ENCODE data around the gene SERPINA3.

The SERPINA3 gene

GRCh38 chr14:94598816-94599655 lies 13.2 kb upstream of the SERPINA3 start:
- Histone ChIP-seq H3K4me1 (ENCODE audit: control insufficient read depth, low read length) (no peaks in the 10 kb centered on the region), H3K4me3 (ENCODE audit: low read length) (no peak overlapping the region), H3F3A (ENCODE audit: control insufficient read depth, insufficient read depth) (no peaks in the 10 kb centered on the region), H3K9me3 (ENCODE audit: control insufficient read depth, insufficient read depth, low read length) (no peaks in the 10 kb centered on the region), H4K20me1 (ENCODE audit: control insufficient read depth, insufficient read depth, low read depth, low read length) (no peaks in the 10 kb centered on the region), H3K27me3 (ENCODE audit: control insufficient read depth, low read length) (no peaks in the 10 kb centered on the region), H3K36me3 (ENCODE audit: control insufficient read depth, low read length) (no peaks in the 10 kb centered on the region), H3K27ac (ENCODE audit: low read depth, low read length) (no peak overlapping the region), H3K9me2 (replicated peaks; ENCODE audit: control insufficient read depth, low read length) (no peaks in the 10 kb centered on the region), H3K4me2 (ENCODE audit: low read length) (no peak overlapping the region), H3K79me2 (ENCODE audit: control insufficient read depth, low read length) (no peaks in the 10 kb centered on the region)
- TF ChIP-seq, protein P1, sequence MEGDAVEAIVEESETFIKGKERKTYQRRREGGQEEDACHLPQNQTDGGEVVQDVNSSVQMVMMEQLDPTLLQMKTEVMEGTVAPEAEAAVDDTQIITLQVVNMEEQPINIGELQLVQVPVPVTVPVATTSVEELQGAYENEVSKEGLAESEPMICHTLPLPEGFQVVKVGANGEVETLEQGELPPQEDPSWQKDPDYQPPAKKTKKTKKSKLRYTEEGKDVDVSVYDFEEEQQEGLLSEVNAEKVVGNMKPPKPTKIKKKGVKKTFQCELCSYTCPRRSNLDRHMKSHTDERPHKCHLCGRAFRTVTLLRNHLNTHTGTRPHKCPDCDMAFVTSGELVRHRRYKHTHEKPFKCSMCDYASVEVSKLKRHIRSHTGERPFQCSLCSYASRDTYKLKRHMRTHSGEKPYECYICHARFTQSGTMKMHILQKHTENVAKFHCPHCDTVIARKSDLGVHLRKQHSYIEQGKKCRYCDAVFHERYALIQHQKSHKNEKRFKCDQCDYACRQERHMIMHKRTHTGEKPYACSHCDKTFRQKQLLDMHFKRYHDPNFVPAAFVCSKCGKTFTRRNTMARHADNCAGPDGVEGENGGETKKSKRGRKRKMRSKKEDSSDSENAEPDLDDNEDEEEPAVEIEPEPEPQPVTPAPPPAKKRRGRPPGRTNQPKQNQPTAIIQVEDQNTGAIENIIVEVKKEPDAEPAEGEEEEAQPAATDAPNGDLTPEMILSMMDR (IDR thresholded peaks at IDR 0.05; ENCODE audit: low read depth, low read length, poor library complexity, severe bottlenecking), result no peak
- no peak for TF ChIP-seq EZH2phosphoT487 (IDR thresholded peaks at IDR 0.05; ENCODE audit: borderline replicate concordance, low read length)

- H3K36me3 ChIP-seq (ENCODE audit: control insufficient read depth, low read length), result no peaks in the 10 kb centered on the region
- H3K9me2 ChIP-seq (replicated peaks; ENCODE audit: control insufficient read depth, low read length), result no peaks in the 10 kb centered on the region
- no peak for TF ChIP-seq EZH2phosphoT487 (IDR thresholded peaks at IDR 0.05; ENCODE audit: borderline replicate concordance, low read length)
- TF ChIP-seq, protein P1 (IDR thresholded peaks at IDR 0.05; ENCODE audit: low read depth, low read length, poor library complexity, severe bottlenecking), result no peak
- H3K79me2 ChIP-seq (ENCODE audit: control insufficient read depth, low read length), result no peaks in the 10 kb centered on the region
- H4K20me1 ChIP-seq (ENCODE audit: control insufficient read depth, insufficient read depth, low read depth, low read length), result no peaks in the 10 kb centered on the region
- H3K4me2 ChIP-seq (ENCODE audit: low read length), result no peak overlapping the region
- no peaks in the 10 kb centered on the region for H3F3A ChIP-seq (ENCODE audit: control insufficient read depth, insufficient read depth)
- H3K27ac ChIP-seq (ENCODE audit: low read depth, low read length), result no peak overlapping the region
- H3K27me3 ChIP-seq (ENCODE audit: control insufficient read depth, low read length), result peaks cover 2% of the 10 kb centered on the region; the same call in 1 of the 2 replicates
- H3K4me1 ChIP-seq (ENCODE audit: control insufficient read depth, low read length), result no peaks in the 10 kb centered on the region
- no peak overlapping the region for H3K4me3 ChIP-seq (ENCODE audit: low read length)
- no peaks in the 10 kb centered on the region for H3K9me3 ChIP-seq (ENCODE audit: control insufficient read depth, insufficient read depth, low read length)
These were observed 12.6 kb upstream of the SERPINA3 start for GRCh38 chr14:94599656-94600004.

DNA sequence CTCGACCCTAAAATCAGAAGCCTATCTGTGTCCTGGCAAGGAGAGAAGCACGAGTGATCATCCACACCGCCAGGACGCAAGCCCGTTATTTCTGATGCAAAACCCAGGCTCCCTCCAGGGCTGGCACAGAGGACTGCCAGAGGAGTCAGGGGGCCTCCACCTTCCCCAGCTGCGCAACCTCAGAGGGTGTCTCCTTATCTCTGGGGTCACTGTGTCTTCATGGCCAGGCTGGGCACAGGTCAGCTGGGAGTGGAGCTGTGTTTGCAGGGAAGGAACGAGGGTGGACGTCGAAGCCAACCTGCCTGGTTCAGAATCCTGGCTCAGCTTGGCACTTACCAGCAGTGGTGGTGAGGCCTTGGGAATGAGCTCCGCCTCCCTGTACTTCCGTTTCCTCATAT lies 12.0 kb upstream of the SERPINA3 start:
- H3K27ac ChIP-seq (ENCODE audit: low read depth, low read length), result no peak overlapping the region
- no peak overlapping the region for H3K4me3 ChIP-seq (ENCODE audit: low read length)
- no peak overlapping the region for H3K4me2 ChIP-seq (ENCODE audit: low read length)
- no peaks in the 10 kb centered on the region for H3K79me2 ChIP-seq (ENCODE audit: control insufficient read depth, low read length)
- H3K27me3 ChIP-seq (ENCODE audit: control insufficient read depth, low read length), result peaks cover 5% of the 10 kb centered on the region; the same call in 1 of the 2 replicates
- no peaks in the 10 kb centered on the region for H3K9me2 ChIP-seq (replicated peaks; ENCODE audit: control insufficient read depth, low read length)
- H4K20me1 ChIP-seq (ENCODE audit: control insufficient read depth, insufficient read depth, low read depth, low read length), result no peaks in the 10 kb centered on the region
- H3K36me3 ChIP-seq (ENCODE audit: control insufficient read depth, low read length), result no peaks in the 10 kb centered on the region
- TF ChIP-seq, protein P1 (IDR thresholded peaks at IDR 0.05; ENCODE audit: low read depth, low read length, poor library complexity, severe bottlenecking), result no peak
- no peak for TF ChIP-seq EZH2phosphoT487 (IDR thresholded peaks at IDR 0.05; ENCODE audit: borderline replicate concordance, low read length)
- no peaks in the 10 kb centered on the region for H3F3A ChIP-seq (ENCODE audit: control insufficient read depth, insufficient read depth)
- H3K4me1 ChIP-seq (ENCODE audit: control insufficient read depth, low read length), result no peaks in the 10 kb centered on the region
- no peaks in the 10 kb centered on the region for H3K9me3 ChIP-seq (ENCODE audit: control insufficient read depth, insufficient read depth, low read length)

Data from DOHH2 (cell line).